ENCODE measurements around the gene NDUFAB1. TPM values are rescaled to one million over a fixed set of nuclear protein-coding genes. Genes with fewer than 3 reads are reported as not detected.

Gene NDUFAB1
- total and polyA plus RNA-seq, 2 of the 13 experiments (the other 11 are each of a cell fraction or from before 2014, with no cell fraction given), result 221 to 601 TPM

DNA sequence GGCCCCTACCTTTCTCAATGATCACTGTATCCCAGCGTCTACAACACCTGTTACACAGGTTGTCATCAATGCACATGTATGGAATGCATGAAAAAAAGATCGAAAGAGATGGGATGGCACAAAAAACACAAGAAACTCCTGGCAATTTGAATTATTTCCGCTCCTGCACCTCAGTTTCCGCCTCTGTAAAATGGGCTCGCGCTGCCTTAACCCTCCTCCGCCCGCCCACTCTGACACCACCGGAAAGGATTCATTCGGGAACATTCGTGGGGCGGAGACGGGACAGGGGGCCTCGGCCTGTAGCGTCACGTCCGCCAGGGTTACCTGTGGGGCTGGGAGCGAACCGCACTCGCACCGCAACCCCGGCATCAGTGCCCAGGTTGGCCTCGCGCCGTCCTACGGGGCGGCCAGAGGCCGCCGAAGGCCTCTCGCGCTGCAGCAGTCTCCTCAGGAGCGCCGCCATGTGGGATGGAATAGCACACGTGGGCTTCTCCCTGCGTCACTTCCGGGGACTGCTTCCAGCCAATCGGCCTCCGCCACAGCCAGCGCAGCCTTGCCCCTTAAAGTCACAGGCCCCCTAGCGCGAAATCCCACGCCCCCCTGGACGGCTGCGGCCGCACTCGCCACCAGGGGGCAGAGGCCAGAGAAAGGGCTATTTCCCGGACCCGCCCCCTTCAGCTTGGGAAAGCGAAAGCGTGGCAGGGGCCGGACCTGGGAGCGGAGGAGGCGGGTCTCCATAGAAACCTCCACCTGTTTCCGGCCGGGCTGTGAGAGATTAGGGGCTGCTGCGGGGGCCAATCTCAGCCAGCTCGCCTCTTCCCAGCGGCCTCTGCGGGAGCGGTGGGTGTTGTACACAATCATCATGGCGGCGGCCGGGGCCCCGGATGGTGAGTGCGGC is 39.0 kb downstream of the NDUFAB1 start, which contains the start of the genes EARS2 and UBFD1 (continued):
- TF ChIP-seq ZNF496 (CRISPR knock-in tag; IDR thresholded peaks at IDR 0.05; ENCODE audit: insufficient replicate concordance) (no peak), ZNF761 (CRISPR knock-in tag; conservative IDR thresholded peaks at IDR 0.05) (0 out of 2 replicates have a peak, but pooled peaks have one; percentile 73), ZNF552 (CRISPR knock-in tag; IDR thresholded peaks at IDR 0.05; ENCODE audit: borderline replicate concordance) (peak; percentile 77; the same call in 1 of the 2 replicates), FOXP1 (IDR thresholded peaks at IDR 0.05) (no peak), FOXP1 (CRISPR knock-in tag; IDR thresholded peaks at IDR 0.05) (peak; percentile 43; the same call in 1 of the 2 replicates), RBM22 (optimal IDR thresholded peaks at IDR 0.05; ENCODE audit: low read length) (no peak), ATF1 (CRISPR knock-in tag; IDR thresholded peaks at IDR 0.05) (peak; percentile 97), DNMT3B (CRISPR knock-in tag; conservative IDR thresholded peaks at IDR 0.05) (no peak; the same call in 1 of the 2 replicates), ZNF468 (CRISPR knock-in tag; IDR thresholded peaks at IDR 0.05) (no peak), ZNF160 (CRISPR knock-in tag; IDR thresholded peaks at IDR 0.05) (peak; percentile 94), ZNF44 (CRISPR knock-in tag; IDR thresholded peaks at IDR 0.05) (peak; percentile 41), SRF (IDR thresholded peaks at IDR 0.05; ENCODE audit: low read depth, low read length) (peak; percentile 70; the same call in 1 of the 2 replicates), ZNF34 (CRISPR knock-in tag; IDR thresholded peaks at IDR 0.05; ENCODE audit: borderline replicate concordance) (peak; percentile 68; the same call in 1 of the 2 replicates), ZFP82 (CRISPR knock-in tag; IDR thresholded peaks at IDR 0.05; ENCODE audit: borderline replicate concordance) (peak; percentile 87; the same call in 1 of the 2 replicates), SAFB2 (CRISPR knock-in tag; IDR thresholded peaks at IDR 0.05; ENCODE audit: borderline replicate concordance, low read depth) (peak; percentile 52; the same call in 1 of the 2 replicates), SNAI1 (CRISPR knock-in tag; IDR thresholded peaks at IDR 0.05; ENCODE audit: borderline replicate concordance) (peak; percentile 99), XBP1 (CRISPR knock-in tag; IDR thresholded peaks at IDR 0.05) (peak; percentile 89), ZNF276 (CRISPR knock-in tag; IDR thresholded peaks at IDR 0.05; ENCODE audit: low read depth) (peak; percentile 94; the same call in 1 of the 2 replicates), SKI (IDR thresholded peaks at IDR 0.05; ENCODE audit: partially characterized antibody) (peak; percentile 86), ZBTB43 (CRISPR knock-in tag; conservative IDR thresholded peaks at IDR 0.05) (peak; percentile 70; the same call in 1 of the 2 replicates), RBAK (CRISPR knock-in tag; IDR thresholded peaks at IDR 0.05) (no peak; the same call in 1 of the 2 replicates)
- TF ChIP-seq, protein P1, sequence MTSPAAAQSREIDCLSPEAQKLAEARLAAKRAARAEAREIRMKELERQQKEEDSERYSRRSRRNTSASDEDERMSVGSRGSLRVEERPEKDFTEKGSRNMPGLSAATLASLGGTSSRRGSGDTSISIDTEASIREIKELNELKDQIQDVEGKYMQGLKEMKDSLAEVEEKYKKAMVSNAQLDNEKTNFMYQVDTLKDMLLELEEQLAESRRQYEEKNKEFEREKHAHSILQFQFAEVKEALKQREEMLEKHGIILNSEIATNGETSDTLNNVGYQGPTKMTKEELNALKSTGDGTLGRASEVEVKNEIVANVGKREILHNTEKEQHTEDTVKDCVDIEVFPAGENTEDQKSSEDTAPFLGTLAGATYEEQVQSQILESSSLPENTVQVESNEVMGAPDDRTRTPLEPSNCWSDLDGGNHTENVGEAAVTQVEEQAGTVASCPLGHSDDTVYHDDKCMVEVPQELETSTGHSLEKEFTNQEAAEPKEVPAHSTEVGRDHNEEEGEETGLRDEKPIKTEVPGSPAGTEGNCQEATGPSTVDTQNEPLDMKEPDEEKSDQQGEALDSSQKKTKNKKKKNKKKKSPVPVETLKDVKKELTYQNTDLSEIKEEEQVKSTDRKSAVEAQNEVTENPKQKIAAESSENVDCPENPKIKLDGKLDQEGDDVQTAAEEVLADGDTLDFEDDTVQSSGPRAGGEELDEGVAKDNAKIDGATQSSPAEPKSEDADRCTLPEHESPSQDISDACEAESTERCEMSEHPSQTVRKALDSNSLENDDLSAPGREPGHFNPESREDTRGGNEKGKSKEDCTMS (CRISPR knock-in tag; conservative IDR thresholded peaks at IDR 0.05), result no peak; the same call in 1 of the 2 replicates

Measured in HepG2 (cell line).